Ovary (tissue), 3 donors: ENCODE data around the gene NOXO1.

Experiments used
- CTCF ChIP-seq, 3 donors: fragments of 450-650 bp in 2 of 3; fragments of 200-600 bp in 1 of 3; IDR thresholded peaks; one replicate each; pipeline versions ENCODE4 v1.5.1 to v1.8.0; 2016 to 2022; ENCODE audit warnings: antibody characterized with exemption in 3 of 3, mild to moderate bottlenecking in 1 of 3
- EP300 ChIP-seq: sonication (generic); formaldehyde crosslinking; IDR thresholded peaks from one replicate; pipeline ENCODE4 v1.6.1; 2017; ENCODE audit warnings: antibody characterized with exemption
- POLR2A ChIP-seq: fragments of 450-650 bp; IDR thresholded peaks from one replicate; pipeline ENCODE4 v1.6.1; 2017; ENCODE audit warnings: antibody characterized with exemption, mild to moderate bottlenecking, moderate library complexity
- donor health status: DM: no; HTN: no; CAD: no.

GRCh38 chr16:2007081-2007836, 26.0 kb upstream of the NOXO1 start:
- TF ChIP-seq POLR2A (no peak), CTCF (IDR thresholded peaks at IDR 0.05) (no peak), EP300 (no peak)
